Measurements from ENCODE around the gene CHMP6.
A peak's percentile ranks its signal among the peaks of the same experiment; 100 is the strongest.

The CHMP6 gene

DNA sequence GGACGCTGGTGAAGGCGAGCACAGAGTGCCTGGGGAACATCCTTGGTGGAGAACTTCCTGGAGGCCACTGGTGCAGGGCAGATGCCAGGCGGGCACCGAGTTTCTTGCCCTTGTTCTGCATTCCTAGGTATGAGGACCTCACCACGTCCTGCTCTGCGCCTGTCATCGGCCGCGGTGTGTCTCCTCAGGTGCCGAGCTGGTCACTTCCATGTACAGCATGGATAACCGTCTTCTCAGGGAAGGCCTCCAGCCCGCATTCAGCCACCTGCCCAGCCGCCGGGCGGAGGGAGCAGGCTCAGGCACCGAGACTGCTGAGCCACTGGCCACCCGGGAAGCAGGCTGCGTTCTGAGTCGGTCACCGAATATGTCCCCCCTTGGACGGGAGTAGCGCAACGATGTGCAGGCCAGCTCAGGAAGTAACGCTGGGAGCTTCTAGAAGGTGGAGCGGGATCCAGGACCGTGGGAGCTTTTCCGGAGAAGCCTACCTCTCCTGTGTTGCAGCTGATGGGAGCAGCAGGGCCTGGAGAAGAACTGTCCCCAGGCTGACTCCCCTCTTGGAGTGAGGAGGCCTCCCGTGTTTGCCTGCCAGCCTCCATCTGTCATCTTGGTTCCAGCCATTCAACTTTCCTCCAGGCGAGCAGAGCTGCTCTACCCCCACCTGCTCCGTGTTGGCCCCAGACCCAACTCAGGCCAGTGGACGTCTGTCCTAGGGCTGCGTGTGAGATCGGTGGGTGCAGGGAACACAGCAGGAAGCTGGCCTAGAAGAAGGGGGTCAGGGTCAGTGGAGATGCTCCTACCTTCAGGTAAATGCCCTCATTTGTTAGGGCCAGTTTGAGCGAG lies 41.2 kb downstream of the CHMP6 start:
- no peak for DNase-seq

DNA sequence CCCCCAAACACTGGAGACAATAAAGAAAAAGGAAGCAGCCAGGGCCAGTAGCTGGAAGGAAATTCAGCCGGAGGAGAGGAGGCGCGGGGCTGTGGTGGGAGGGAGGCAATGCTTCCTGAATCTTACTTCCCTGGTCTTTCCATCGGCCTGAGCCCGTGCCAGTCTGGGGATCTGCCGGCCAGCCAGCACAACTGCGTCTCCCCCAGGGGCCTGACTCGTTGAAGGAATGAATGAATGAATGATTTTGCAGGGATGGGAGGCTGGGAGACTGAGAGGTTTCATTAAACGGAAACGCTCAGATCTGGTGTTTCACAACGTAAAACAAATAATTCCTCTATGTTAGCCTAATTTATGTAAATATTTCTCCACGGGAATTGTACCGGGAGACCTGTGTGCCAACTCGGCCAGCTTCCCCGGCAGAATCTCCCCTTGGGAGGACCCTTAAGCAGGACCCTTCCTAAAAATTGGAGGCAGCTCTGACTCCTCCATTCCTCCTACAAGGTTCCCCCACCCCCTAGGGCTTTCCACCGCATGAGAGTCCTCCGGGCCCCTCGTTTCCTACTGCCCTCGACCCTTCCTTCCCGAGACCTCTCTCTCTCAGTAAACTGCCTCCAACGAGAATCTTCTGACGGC lies 42.0 kb downstream of the CHMP6 start:
- DNase-seq: no peak

DNA sequence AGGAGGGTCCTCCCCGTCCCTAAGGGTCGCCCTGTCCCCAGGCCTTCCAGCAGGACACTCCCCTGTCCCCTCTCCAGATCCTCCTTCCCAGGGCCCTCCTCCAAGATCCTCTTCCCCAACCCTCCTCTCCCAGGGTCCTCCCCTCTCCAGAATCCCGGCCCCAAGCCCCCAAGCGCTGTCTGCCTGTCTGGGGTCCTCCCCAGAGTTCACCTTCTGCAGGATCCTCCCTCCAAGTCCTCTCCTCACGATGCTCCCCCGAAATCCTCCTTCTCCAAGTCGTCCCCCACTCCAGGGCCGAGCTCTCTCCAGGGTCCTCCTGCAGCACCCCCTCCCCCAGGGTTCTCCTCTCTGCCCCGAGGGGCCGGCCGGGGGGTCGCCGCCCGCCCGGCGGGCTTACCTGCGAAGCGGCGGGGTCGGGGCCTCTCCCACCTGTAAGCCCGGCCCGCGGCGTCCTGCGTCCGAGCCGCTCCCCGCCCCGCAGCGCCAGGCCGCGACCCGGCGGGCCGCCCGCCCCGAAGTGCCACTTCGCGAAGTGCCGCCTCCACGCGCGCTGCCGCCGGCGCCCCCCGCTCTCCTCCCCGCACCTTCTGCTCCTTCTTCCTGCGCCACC lies 42.6 kb downstream of the CHMP6 start:
- no peak for DNase-seq

DNA sequence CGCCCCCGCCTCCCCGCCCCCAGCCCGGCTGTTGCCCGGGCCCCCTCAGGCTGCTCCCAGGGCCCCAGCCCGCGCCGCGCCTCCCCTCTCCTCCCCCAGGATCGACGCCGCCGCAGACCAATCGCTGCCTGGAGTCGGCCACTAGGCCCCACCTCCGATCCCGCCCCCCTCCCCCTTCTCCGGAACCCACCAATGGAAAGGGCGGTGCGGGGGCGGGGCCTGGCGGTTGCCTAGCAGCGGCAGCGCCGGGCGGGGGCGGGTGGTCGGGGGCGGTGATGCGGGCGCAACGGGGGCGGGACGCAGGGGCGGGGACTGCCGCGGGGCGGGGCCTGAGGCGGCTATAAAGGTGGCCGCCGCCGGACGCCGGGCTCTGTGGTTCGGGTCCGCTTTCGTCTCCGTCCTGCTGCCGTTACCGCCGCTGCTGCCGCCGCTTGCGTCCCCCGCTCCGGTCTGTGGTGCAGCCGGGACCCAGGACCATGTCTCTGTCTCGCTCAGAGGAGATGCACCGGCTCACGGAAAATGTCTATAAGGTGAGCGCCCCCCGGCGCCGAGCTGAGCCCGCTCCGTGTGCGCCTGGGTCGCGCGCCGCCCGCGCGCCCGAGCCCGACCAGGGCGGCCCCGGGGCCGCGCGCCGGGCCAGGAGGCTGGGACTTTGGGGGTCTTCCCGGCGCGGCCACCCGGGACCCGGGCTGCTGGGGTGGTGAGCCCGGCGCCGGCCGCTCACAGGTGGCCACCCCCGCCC lies 43.3 kb downstream of the CHMP6 start, which contains the start of gene BAIAP2:
Gene BAIAP2, plus strand, starts transcription at position 373 of the 742 bp plus-strand sequence. Its CDS starts 104 bp downstream, at position 477.
- peak; percentile 98 for DNase-seq

DNA sequence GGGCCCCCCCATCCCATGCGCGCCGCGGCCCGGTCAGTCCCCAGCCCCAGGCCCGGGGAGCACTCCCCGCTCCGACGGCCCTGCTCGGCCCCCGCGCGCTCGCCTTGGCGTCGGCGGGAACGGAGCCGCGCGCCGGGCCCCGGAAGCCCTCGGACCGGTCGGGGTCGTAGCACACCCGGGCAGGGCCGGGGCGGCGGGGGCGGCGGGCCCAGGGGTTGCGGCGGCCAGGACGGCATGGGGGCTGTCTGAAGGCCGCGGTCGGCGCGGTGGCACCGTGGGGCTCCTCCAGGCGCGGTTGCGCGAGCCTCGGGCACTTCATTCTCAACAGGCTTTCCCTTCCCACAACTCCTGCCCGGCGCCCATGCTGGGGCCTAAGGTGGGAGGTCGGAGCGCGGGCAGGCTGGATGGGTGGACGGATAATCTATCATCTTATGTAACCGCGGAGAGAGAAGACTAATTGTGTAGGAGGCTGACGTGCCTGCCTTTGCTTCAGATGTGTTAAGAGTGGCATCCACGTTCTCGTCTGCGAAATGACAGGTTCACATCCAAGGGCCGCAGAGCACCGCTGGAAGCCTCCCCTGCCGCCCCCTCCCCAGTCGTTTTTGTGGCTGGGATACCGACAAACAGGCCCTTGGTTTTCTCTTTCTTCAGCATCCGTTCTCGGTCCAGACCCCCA lies 44.0 kb downstream of the CHMP6 start:
- DNase-seq: peak in 1 of 2 experiments; percentile 13

DNA sequence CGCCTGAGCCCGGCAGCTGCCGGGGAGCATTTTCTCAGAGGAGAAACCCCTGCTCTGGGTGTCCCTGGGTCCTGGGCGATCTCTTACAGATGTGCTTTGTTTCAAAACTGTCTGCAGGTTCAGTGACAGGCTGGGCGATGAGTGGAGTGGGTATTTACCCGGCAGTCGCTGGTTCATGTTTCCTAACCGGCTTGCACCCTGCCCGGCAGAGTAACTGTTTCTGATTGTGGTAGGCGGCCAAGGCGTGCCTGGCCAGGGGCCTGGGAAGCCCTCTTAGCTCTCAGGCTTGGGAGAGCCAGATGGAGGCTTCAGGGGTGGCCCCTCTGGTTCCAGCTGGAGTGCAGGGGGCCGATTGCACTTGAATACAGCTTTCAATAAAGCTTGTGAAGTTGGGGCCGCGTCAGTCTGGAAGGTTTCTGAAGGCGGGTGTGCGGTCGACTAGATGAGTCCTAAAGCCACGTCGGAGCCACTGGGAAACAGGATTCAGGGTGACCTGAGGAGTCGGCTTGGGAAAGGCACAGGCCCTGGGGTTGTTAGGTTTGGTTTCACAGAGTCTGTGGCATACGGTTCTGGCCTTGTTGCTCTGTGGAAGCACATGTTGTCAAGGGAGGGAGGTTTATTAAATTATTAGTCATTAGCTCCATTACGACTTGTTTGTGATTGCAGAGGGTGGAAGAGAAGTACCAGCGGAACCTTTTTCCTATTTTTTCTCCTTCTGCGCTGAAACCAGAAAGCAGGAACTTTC lies 44.7 kb downstream of the CHMP6 start:
- DNase-seq: no peak

DNA sequence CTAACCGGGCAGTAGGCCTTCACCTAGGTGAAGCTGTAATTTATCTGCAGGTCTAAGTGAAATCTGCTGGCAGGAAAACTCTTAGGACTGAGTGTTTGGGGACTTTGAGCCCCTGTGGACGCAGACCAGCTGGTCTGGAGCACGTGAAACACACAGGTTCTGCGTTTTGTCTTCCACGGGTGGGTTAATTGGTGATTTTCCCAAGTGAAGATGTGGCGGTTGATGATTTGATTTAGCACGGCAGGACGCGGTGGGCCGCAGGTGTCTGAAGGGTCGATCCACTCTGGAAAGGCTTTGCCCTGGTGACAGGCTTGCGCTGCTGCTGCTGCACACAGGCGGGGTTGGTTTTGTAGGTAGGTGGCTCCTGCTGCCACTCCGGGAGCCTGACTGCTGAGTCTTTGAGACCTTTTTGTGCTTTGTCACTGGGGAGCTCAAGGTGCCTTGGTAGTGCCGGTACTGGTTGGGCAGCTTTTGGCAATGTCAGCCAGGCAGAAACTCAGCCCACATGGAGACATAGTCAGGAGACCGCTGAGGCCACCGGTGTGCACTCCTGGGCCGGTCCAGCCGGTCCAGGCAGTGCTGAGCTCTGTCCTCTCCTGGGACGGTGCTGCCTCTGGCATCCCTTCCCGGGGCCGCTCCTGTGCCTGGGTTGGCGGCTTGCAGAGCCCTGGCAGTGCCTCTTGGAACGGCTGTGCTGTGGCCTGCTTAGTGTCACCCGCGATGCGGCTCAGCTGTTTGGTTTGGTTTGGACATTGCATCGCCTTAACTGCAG lies 45.6 kb downstream of the CHMP6 start:
- no peak for DNase-seq

DNA sequence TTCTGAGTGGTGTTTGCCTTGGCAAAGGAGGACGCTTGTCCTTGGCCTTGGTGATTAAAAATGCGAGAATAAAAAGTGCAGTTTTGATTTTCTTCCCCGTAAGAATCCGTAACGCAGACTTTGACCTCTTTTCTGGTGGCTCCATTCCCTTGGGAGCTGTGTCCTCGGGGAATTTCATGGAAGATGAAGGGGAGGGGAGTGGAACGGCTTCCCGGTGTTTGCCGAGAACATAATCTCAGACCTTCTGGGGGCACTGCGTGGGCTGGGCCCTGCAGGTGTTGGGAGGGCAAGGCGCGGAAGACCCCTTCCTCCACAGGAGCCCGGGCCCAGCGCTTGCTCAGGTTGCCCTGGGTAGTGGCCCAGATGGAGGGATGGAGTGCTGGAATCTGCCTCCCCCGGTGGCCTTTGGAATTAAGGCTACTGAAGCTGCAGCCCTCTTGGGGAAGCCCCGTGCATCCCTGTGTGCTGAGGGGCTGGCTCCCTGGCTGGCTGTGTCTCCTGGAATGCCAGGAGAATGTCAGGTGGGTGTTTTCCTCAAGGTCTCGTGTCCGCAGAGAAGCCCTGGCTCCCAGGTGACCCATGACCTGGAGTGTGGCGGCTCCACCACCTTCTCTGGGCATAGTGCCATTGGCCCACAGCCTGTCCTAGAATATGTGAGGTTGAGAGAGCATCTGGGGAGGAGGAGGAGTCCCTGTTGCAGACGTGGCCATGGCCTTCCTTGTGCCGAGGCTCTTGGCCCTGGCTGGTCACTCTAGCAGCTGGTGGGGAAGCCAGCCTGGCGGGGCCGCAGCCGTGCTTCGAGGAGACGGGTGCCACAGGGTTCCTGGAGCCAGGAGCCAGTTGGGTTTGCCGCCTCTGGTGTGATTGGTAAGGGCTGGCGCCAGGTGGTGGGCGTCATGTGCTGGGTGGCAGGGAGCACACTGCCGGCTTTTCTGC lies 46.4 kb downstream of the CHMP6 start:
- no peak for DNase-seq

DNA sequence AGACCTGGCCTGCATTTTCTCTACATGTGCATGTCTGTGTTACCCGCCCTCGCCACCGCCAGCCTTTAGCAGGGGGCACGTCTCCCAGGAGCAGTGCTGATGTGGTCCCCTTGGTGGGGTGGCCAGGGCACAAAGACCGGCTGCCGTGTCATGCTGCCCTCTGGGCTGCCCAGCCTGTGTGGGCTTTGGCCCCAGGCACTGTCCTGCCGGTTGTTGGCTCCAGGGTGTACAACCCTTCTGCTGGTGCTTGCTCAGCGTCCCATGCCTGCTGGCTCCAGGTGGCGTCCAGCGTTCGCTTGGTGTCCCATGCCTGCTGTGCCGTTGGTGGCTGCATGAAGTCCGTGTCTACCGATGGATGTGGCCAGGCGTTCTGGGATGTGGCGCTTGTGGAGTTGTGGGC lies 47.5 kb downstream of the CHMP6 start:
- DNase-seq: no peak

DNA sequence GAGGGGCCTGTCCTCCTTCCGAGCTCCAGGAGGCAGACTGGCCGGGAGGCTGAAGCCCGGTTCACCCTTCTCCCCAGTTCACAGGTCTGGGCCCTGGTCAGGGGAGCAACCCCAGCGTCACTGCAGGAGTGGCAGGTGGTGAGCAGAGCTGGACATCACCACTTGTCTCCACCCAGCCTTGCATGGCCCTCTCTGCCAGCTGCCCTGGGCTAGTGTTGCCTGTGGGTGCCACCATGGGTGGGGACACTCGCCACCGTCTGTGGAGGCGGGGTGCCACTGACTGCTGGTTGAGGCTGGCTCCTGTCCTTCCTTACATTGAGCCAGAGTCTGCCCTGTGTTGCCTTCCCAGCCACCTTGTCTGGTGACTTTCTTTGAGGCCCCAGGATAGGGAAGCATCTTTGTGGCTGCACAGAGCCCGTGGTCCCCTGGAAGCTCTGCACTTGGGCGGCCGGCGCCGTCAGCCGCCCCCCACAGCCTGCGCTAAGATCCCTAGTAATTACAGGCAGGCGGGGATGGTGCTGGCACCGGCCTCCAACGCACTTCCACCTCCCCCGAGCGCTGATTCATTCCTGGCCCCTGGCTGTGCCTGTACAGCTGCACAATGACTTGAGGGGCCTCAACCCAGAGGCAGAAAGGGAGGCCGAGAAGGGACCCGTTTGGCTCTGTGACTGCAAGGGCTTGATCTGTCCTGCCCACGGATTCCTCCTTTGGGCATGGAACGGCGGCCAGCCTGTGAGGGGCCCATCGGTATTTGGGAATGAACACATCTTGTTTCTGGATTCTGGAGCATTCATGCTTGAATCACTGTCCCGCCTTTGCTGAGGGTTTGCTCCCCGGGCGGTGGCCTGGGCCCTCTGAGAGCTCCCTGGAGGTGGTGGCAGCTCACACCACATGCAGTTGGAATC lies 48.5 kb downstream of the CHMP6 start:
- no peak for DNase-seq

DNA sequence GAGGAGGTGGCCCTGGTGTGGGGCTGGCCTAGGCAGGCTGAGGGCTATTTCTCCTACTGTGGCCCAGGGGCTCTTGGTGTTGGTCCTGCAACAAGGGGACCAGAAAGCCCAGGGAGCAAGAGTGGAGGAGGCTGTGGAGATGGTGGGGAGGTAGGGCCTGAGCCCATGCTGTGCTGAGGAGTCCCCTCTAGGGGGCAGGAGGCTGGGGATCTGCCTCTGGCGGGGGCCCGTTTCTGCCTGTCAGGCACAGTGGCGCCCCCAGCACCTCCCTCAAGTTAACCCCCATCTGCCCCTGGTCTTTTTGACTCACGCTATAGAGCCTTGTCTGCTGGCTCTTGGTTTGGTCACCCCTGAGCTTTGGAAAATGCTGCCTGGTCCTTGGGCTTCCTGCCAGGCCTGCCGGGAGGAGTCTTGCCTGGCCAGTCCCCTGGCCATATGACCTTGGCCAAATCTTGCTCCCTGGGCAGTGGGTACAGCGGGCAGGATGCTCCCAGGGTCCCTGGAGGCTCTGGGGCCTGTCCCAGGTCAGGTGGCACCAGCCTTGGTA lies 49.2 kb downstream of the CHMP6 start:
- DNase-seq: peak in 1 of 2 experiments; percentile 37

DNA sequence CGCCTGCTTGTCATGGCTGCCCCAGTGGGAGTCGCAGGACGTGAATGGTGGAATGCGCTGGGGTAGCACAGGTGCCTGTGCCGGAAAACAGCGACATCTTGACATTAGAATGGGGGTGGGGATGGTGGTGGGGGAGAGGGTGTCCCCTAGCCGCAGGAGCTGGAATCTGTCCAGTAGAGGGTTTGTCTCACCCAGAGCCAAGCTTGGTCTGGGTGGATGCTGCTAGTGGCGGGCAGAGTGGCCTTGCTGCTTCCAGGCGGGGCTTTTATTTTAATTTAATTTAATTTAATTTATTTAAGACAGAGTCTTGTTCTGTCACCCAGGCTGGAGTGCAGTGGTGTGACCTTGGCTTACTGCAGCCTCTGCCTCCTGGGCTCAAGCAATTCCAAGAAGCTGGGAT lies 51.0 kb downstream of the CHMP6 start:
- DNase-seq: no peak

DNA sequence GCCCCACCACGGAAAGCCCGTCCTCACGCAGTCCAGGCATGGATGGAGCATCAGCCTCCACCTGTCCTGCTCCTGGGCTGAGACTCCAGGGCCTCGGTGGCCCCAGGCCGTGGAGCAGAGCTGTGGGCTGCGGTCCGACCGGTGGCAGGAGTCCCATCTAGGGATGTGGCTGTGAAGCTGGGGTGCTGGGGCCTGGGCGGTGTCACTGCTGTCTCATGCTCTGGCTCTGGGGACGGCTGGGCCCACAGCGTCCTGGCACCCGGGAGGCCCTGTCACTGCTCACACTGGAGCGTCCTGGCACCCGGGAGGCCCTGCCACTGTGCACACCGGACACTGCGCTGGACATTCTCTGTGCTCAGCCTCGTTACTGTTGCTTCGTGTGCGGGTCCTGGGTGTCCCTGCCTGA lies 51.7 kb downstream of the CHMP6 start:
- no peak for DNase-seq

DNA sequence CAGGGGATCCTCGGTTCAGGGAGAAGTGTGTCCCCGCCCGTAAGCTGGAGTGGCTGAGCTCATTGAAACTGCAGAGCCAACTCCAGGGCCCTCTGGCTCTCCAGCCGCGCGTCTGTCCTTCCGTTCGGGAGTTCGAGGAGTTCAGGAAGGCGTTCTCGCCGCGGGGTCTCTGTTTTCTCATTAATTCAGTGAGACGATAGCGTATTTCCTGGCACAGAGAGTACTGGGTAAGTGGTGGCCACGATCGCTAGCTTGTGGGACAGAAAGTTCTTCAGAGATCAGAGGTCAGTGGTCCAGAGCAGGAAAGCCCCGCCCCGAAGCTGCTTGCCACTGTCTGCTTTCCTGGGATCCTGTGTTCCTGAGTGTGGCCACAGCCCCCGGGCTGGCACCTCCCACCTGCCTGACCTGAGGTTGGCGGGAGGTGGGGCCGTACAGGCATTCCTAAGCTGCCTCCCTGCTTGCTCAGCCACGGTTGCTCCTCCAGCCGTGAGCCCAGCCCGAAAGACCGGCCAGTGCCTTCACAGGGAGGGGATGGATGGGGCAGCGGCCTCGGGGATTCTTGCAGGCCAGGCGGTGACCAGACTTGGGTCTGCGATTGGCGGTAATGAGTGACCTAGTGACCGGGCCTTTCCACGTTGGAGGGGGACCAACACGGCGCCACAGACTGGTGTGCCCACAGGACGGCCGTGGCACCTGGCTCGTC lies 52.2 kb downstream of the CHMP6 start:
- no peak for DNase-seq

DNA sequence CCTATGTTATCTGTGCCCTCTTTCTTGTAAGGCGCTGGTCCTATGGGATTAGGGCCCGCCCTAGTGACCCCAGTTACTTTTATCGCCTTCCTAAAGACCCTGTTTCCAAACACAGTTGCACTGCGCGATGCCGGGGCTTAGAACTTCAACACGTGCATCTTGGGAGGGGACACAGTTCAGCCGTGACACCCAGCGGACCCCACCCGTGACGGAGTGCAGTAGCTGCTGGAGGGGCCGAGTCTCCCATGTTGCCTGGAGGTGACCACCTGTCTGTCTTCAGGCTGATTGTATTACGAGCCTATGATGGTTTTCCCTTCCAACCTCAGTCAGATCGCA lies 52.8 kb downstream of the CHMP6 start:
- no peak for DNase-seq

DNA sequence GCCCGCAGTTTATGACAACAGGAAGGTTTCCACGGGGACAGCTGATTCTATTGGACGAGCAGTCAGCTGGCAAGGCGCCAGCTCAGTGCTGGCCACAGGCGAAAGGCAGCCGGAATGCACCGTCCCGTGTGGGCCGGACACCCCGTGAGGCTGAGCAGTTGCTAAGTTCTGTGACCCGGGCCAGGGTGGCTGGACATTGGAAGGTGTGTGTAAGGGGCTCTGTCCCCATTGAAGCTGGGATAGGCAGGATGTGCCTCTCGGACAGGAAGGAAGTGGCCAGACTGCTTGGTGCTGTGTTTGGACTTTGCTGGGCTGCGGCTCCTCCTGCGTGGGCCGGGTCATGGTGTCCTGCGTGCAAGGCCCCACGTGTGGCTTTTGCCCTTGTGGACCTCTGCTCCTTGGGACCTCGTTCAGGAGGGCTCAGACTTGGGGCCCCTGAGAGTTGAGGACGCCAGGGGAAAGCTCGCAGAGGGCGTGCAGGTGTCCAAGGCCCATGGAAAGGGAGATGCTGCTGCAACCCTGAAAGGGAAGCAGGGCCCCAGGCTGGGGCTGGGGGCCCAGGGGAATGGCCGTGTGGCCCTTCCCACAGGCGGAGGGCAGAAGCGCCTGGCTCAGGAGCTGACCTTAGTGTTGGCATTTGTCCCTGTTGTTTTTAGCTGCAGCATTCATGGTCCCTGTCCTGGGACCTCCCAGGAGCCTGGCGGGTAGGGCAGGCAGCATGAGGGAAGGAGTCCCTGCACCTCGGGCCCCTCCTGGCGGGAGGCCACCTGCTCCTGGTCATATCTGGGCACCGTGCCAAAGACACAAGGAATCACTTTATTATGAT lies 53.3 kb downstream of the CHMP6 start:
- DNase-seq: no peak

DNA sequence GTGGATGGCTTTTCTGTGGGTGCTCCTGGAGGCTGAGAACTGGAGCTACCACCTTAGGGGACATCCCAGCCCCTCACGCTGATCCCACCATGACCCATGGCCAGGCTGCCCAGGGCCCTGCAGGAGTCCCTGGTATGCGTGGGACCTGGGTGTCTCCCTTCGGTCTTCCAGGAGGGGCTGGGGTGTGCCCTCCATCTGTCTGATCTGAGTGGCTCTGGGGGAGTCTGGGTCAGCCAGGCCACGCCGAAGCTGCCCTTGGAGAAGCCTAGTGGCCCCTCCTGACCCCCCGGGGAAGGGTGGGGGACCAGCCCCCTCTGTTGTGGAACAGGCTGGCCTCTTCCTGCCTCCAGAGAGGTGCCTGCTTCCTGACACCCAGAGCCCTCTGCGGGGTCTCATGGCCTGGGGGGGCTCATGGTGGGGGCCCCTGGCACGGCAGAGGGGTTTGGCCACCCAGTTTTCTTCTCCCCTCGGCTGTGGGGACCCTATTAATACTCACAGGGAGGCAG lies 54.0 kb downstream of the CHMP6 start:
- no peak for DNase-seq

All from activated CD4-positive, alpha-beta T cell treated with anti-CD3 and anti-CD28 coated beads, Interleukin-2, amount 50 U/mL, for 48 hours (primary cell).